ENCODE data around the gene BORA. TPM values are rescaled to one million over a fixed set of nuclear protein-coding genes. Genes with fewer than 3 reads are reported as not detected.

The BORA gene
- total and polyA plus RNA-seq, 2 of the 13 experiments (the other 11 are each of a cell fraction or from before 2014, with no cell fraction given), result 4.0 to 17.4 TPM

GRCh38 chr13:72727417-72728289 is at the start of gene BORA, which contains the start of gene MZT1 (continued):
- TF ChIP-seq UBTF (CRISPR knock-in tag; IDR thresholded peaks at IDR 0.05) (peak; percentile 59; the same call in 1 of the 2 replicates), ZNF790 (CRISPR knock-in tag; IDR thresholded peaks at IDR 0.05; ENCODE audit: borderline replicate concordance) (no peak), ZNF432 (CRISPR knock-in tag; IDR thresholded peaks at IDR 0.05; ENCODE audit: borderline replicate concordance) (no peak), ZNF281 (CRISPR knock-in tag; IDR thresholded peaks at IDR 0.05; ENCODE audit: borderline replicate concordance) (no peak), FOXO1 (CRISPR knock-in tag; IDR thresholded peaks at IDR 0.05) (peak; percentile 68; the same call in 1 of the 2 replicates), ZNF629 (CRISPR knock-in tag; conservative IDR thresholded peaks at IDR 0.05) (no peak; the same call in 1 of the 2 replicates), GFI1 (CRISPR knock-in tag; IDR thresholded peaks at IDR 0.05; ENCODE audit: borderline replicate concordance) (peak; percentile 73; the same call in 1 of the 2 replicates), SMC3 (IDR thresholded peaks at IDR 0.05; ENCODE audit: low read length) (no peak), ZNF850 (CRISPR knock-in tag; conservative IDR thresholded peaks at IDR 0.05) (no peak), HHEX (CRISPR knock-in tag; IDR thresholded peaks at IDR 0.05) (no peak), NR2F1 (CRISPR knock-in tag; IDR thresholded peaks at IDR 0.05) (no peak), SSRP1 (CRISPR knock-in tag; IDR thresholded peaks at IDR 0.05) (no peak), ZBTB4 (CRISPR knock-in tag; IDR thresholded peaks at IDR 0.05; ENCODE audit: borderline replicate concordance) (peak; percentile 74; the same call in 1 of the 2 replicates), THAP11 (CRISPR knock-in tag; IDR thresholded peaks at IDR 0.05) (peak; percentile 89), HIC2 (CRISPR knock-in tag; IDR thresholded peaks at IDR 0.05; ENCODE audit: low read depth) (no peak), ZNF891 (CRISPR knock-in tag; IDR thresholded peaks at IDR 0.05) (no peak; the same call in 1 of the 2 replicates)
